Measurements from ENCODE around the gene DOC2A. TPM values are rescaled to one million over a fixed set of nuclear protein-coding genes. Genes with fewer than 3 reads are reported as not detected.

The DOC2A gene
- total RNA-seq, 1 donor from 2014 or later: not detected

GRCh38 chr16:29972500-29972899 lies 38.3 kb downstream of the DOC2A start:
- Histone ChIP-seq H3K27ac (no peak overlapping the region), H3K27me3 (no peaks in the 10 kb centered on the region), H3K9me3 (no peaks in the 10 kb centered on the region), H3K4me3 (no peak overlapping the region), H3K36me3 (peaks cover 29 to 33% of the 10 kb centered on the region in 2 donors), H3K4me1 (peaks cover 12 to 24% of the 10 kb centered on the region in 2 donors)
- TF ChIP-seq, protein P1, sequence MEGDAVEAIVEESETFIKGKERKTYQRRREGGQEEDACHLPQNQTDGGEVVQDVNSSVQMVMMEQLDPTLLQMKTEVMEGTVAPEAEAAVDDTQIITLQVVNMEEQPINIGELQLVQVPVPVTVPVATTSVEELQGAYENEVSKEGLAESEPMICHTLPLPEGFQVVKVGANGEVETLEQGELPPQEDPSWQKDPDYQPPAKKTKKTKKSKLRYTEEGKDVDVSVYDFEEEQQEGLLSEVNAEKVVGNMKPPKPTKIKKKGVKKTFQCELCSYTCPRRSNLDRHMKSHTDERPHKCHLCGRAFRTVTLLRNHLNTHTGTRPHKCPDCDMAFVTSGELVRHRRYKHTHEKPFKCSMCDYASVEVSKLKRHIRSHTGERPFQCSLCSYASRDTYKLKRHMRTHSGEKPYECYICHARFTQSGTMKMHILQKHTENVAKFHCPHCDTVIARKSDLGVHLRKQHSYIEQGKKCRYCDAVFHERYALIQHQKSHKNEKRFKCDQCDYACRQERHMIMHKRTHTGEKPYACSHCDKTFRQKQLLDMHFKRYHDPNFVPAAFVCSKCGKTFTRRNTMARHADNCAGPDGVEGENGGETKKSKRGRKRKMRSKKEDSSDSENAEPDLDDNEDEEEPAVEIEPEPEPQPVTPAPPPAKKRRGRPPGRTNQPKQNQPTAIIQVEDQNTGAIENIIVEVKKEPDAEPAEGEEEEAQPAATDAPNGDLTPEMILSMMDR (IDR thresholded peaks at IDR 0.05): no peak
- intact Hi-C loops (cut with DNase I): loop anchor here (5.0 kb wide), 2 partner anchors 110 to 165 kb away; partner anchors contain the start of genes CDIPT and MAZ
- no peak for DNase-seq (ENCODE audit: low spot score in 2 of 2)

DNA sequence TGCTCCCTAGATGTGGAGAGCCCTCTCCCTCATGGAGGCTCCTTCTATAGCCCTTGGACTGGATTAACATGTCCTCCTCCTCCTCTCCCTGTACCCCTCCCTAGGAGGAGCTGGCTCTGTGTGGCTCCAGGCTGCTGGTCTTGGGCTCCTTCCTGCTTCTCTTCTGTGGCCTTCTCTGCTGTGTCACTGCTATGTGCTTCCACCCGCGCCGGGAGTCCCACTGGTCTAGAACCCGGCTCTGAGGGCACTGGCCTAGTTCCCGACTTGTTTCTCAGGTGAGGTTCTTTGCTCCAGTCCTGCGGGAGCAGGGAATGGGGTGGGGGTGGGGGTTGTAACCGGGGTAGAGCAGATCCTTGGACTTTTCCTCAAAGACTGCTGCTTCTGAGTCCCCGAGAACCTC lies 39.5 kb downstream of the DOC2A start:
- peaks cover 33% of the 10 kb centered on the region in 2 donors for H3K36me3 ChIP-seq
- intact Hi-C loops (cut with DNase I): loop anchor here (5.0 kb wide), 2 partner anchors 109 to 164 kb away; partner anchors contain the start of genes CDIPT and MAZ
- no peak for DNase-seq (ENCODE audit: low spot score in 2 of 2)
- H3K4me1 ChIP-seq: peaks cover 12 to 17% of the 10 kb centered on the region in 2 donors
- H3K4me3 ChIP-seq: no peak overlapping the region
- TF ChIP-seq, protein P1 (IDR thresholded peaks at IDR 0.05): no peak
- no peaks in the 10 kb centered on the region for H3K9me3 ChIP-seq
- H3K27me3 ChIP-seq: no peaks in the 10 kb centered on the region
- no peak overlapping the region for H3K27ac ChIP-seq

GRCh38 chr16:29968205-29968604 lies 42.6 kb downstream of the DOC2A start:
- TF ChIP-seq, protein P1 (IDR thresholded peaks at IDR 0.05): no peak
- DNase-seq (ENCODE audit: low spot score in 2 of 2): no peak
- H3K9me3 ChIP-seq: no peaks in the 10 kb centered on the region
- peaks cover 0 to 5% of the 10 kb centered on the region in 2 donors for H3K4me1 ChIP-seq
- H3K36me3 ChIP-seq: peaks cover 33% of the 10 kb centered on the region in 2 donors
- H3K4me3 ChIP-seq: no peak overlapping the region
- H3K27me3 ChIP-seq: no peaks in the 10 kb centered on the region
- intact Hi-C loops (cut with DNase I): no loop called here
- no peak overlapping the region for H3K27ac ChIP-seq

GRCh38 chr16:29963021-29963743 lies 47.6 kb downstream of the DOC2A start:
- H3K27ac ChIP-seq: peak overlapping the region; percentile 85 to 94
- peaks cover 5 to 8% of the 10 kb centered on the region in 2 donors for H3K36me3 ChIP-seq
- intact Hi-C loops (cut with DNase I): loop anchor here (2.0 kb wide), 1 partner anchor 34 kb away; the partner anchor contains the start of gene INO80E
- TF ChIP-seq, protein P1 (IDR thresholded peaks at IDR 0.05): no peak
- H3K9me3 ChIP-seq: no peaks in the 10 kb centered on the region
- H3K27me3 ChIP-seq: no peaks in the 10 kb centered on the region
- H3K4me1 ChIP-seq: peaks cover 0 to 5% of the 10 kb centered on the region in 2 donors
- H3K4me3 ChIP-seq: peak overlapping the region; percentile 71 to 75
- no peak for DNase-seq (ENCODE audit: low spot score in 2 of 2)

- Histone ChIP-seq H3K27ac (peak overlapping the region; percentile 85 to 94), H3K4me3 (peak overlapping the region; percentile 71 to 75), H3K9me3 (no peaks in the 10 kb centered on the region), H3K36me3 (peaks cover 0 to 4% of the 10 kb centered on the region in 2 donors), H3K4me1 (peaks cover 0 to 5% of the 10 kb centered on the region in 2 donors), H3K27me3 (no peaks in the 10 kb centered on the region)
- no peak for DNase-seq (ENCODE audit: low spot score in 2 of 2)
- intact Hi-C loops (cut with DNase I): loop anchor here (2.0 kb wide), 1 partner anchor 34 kb away; the partner anchor contains the start of gene INO80E
- TF ChIP-seq, protein P1 (IDR thresholded peaks at IDR 0.05): no peak
Observed at GRCh38 chr16:29962344-29962994, 48.4 kb downstream of the DOC2A start.

Data from ascending aorta (tissue), 2 donors.